SKM-1 (cell line): Measurements from ENCODE around the gene LIPE.

Source experiments
- DNase-seq: peaks from one replicate; lab custom pipeline; 2025; ENCODE audit not compliant: unreplicated experiment; lab: John Stamatoyannopoulos, UW

LIPE gene

DNA sequence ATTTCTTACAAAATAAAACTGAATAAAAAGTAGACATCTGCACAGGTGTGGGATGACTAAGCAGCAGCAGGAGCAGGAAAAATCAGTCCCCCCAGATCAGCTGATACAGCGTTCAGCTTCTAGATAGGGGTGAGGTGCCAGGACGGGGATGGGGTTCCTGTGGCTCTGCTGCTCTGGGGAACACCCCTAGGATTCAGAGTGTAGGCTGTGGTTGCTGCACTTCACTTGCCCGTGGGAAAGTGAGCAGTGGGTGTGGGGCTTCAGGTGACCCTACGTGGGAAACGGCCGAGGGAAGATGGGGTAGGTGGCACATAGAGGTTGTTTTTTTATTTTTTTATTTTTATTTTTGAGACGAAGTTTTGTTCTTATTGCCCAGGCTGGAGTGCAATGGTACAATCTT lies 18.8 kb upstream of the LIPE start:
- DNase-seq = no peak

- no peak for DNase-seq
These were observed 16.8 kb upstream of the LIPE start for GRCh38 chr19:42443944-42444398.

DNA sequence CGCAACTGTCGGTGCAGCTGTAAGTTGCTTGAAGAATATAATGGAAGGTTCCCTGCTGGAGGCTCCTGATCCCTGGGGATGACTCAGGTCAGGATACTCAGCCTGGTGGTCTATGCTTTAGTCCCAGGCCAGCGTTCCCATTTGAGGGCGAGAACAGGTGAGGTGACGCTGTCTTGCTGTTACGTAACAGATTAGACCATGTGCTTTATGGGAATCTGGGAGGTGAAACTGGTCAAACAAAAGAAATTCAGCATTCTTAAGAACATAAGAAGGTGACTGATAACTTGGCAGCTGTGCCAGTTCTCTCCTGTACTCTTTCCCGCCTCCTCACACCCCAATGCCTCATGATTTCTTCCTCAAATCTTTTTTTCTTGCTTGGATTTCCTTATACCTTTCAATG lies 15.6 kb upstream of the LIPE start, which contains the start of gene CXCL17:
Gene CXCL17, minus strand, starts transcription at position 114 of the 400 bp plus-strand sequence. CDS start 114 bp downstream, outside the sequence.
- DNase-seq = no peak

GRCh38 chr19:42441049-42441445 lies 13.9 kb upstream of the LIPE start:
- no peak for DNase-seq

GRCh38 chr19:42440357-42441048 lies 13.3 kb upstream of the LIPE start:
- DNase-seq = peak; percentile 14

DNA sequence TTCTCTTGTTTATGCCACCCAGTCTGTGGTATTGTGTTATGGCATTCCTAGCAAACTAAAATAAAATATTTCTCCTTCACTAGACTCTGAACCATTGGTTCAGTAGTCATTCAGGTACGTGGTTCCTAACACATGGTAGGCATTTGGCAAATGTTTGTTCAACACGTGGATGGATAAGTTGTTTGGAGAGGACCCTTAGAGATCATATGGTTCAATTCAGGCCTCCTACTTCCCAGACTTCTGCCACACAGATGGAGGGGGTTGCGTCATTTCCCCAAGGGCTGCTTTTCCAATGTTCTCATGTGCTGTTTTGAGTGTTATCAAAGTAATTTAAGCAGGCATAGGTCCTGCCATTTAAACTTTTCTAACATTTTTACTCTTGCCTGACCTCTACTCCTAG lies 8.8 kb upstream of the LIPE start:
- no peak for DNase-seq

GRCh38 chr19:42435316-42435715 lies 8.1 kb upstream of the LIPE start:
- no peak for DNase-seq

GRCh38 chr19:42433503-42434260 lies 6.5 kb upstream of the LIPE start:
- DNase-seq = peak; percentile 8

- no peak for DNase-seq
These were observed 4.3 kb upstream of the LIPE start for GRCh38 chr19:42431486-42431885.

DNA sequence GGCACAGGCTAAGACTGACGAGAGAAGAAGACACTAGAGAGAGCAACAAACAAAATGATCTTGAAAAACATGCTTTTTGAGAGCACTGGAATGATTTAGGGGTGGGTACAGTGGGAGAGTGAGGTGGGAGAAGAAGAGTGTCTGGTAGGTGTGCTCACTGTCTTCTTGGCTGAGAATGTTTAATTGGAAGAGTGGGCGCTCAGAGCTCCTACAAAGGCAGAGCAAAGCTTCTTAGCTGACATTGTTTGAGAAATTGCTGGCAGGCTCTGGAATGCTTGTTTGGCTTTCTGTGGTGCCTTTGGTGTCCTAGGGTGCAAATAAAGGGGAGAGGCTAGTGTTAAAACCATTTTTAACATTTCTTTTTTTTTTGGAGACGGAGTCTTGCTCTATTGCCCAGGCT lies 1.5 kb upstream of the LIPE start:
- no peak for DNase-seq

DNA sequence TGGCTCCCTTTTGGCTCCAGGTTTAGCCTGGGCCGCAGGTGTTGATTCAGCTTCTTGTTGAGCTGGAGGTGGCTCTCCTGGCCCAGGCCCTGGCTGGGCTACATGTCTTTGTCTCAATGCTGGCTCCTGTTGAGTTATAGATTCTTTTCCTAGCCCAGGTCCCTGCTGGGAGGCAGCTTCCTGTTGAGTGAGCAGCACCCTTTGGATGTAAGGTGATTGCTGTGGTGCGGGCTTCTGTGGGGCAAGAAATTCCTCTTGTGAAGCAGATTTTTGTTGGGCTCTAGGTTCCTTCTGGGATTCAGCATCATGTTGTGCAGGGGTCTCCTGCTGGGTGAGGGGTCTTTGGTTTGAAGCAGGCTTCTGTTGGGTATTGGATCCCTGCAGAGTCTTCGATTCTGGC lies 545 bp downstream of the LIPE start:
- DNase-seq = no peak

DNA sequence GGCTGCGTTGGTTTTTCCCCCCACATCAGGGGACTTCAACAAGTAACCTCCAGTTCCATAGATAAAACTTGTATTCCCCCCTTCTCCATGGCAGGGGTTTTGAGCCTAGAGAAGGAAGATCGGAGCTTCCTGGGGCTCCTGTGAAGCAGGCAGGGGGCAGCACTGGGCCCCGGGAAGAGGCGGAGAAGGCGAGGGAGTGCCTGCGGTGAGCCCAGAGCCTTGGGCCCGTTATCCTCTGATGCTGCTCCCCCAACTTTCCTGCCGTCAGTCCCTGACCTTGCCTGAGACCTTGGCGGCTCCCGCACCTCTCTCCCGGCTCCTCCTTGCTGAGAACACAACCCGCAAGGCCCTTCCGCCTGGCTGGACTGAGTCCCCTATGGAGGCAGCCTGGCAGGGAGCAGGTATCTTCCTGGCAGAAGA lies 2.5 kb downstream of the LIPE start:
- DNase-seq = no peak

- no peak for DNase-seq
These were observed 2.9 kb downstream of the LIPE start for GRCh38 chr19:42424345-42424707.

DNA sequence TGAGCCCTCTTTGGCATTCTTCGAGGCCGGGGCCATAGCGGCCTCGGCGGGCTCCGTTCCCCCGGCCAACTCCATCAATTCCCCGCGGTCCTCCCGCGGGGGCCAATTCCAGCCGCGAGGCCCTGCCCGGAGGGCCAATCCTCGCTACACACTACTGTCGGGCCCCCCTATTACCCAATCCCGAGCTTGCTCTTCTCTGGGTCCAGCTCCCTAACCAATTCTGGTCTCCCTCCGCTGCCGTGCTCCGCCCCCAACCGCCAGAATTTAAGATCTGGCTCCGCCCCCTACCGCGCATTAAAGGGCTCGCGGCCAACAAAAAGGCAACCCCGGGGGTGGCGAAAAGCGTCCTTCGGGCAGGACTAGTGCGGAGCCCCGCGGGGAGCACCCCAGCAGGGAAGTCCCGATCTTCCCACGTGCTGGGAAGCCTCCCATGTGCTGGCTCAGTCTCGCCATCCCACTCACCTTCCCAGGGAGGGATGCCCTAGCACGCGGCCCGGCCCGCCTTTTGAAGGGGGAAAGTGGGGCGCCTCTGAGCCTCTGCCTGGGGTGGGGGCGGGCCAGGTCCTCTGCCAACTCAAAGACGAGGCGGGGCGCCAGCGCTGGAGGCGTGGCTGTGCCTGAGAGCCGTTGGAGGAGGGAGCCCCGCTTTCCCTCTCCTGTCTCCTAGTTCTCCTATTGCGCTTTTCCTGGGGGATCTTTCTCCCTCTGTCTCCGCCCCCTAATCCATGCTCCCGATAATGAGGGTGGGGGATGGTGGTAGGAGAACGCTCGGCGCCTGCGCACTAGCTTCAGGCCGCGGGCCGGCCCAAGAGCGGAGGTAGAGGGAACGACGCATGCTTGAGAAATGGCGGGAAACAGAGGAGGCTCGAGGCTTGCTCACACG lies 3.5 kb downstream of the LIPE start:
- peak; percentile 60 for DNase-seq

- DNase-seq = no peak
These were observed 4.2 kb downstream of the LIPE start for GRCh38 chr19:42422901-42423461.

GRCh38 chr19:42422092-42422900 lies 4.9 kb downstream of the LIPE start:
- DNase-seq = no peak

DNA sequence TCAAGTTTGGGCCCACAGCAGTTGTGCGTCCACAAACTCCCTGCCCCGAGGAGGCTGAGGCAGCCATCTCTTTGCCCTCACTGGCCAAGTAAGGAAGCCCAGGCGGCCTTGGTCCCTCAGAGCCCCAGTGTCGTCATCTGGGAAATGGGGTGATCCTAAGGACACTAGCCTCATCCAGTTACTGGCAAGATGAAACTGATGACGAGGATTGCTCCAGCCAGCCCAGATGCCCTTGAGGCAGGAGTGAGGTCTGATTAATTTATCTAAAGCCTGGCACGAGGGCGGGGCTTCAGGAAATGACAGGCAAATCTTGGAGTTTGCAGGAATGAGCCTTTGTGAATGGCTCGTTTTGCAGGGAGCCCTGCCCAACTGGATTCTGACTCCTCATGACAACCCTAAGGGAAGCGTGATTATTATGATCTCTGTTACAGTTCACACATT lies 5.6 kb downstream of the LIPE start:
- DNase-seq = no peak

- no peak for DNase-seq
These were observed 6.1 kb downstream of the LIPE start for GRCh38 chr19:42421101-42421500.

DNA sequence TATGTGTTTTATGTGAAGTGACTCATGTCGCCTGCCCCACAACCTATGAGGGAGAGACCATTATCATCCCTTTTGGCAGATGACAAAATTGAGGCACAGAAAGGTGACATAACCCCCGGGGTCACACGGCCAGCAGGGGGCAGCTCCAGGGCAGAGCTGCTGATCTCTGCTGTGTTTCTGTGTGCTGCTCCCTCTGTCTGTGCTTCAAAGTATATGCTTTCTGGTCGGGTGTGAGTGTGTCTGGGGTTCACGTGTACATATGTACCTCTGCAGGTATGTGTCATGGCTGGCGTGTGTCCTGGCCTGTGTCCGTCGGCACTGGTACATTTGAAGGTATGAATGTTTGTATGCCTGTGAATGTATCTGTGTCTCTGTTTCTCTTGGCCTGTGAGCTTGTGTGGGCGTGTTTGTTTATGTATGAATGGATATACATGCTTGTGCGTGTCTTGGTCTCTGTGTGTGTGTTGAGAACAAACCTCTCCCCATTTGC lies 7.1 kb downstream of the LIPE start:
- DNase-seq = no peak

DNA sequence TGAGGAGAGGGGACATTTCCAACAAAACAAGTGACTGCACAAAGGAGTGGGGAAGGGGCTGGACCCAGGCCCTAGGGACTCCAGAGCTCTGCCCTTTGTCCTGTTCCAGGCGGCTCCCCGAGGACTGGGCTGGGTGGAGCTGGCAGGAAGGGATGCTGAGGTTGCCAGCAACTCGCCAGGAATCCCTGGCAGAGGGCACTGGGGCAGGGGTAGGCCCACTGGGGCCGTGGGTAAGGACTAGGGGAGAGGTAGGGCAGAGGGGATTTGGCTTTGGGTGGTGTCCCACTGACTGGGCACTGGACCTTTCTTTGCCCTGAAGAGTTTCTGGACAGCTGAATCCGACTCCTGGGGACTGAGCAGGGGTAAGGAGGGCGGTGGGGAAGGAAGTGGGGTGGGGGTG lies 7.9 kb downstream of the LIPE start:
- no peak for DNase-seq
